Stimulated activated naive CD8-positive, alpha-beta T cell treated with anti-CD3 and anti-CD28 coated beads, Interleukin-15, amount 100 ng/mL, for 72 hours (primary cell): ENCODE measurements around the gene MICAL3.
"Not testable (repeated sequence)": the region's sequence is repeated elsewhere in the genome, so short reads cannot be mapped to it uniquely, and the experiment has no call there.

Source experiments
- ATAC-seq: fragments of 150-1000 bp; cut with Tn5 transposase; 2 replicates; pipeline ENCODE4 v1.10.0; 2021; ENCODE audit warnings: mild to moderate bottlenecking, moderate library complexity
- DNase-seq, 2 donors: peaks; one replicate each; pipeline ENCODE4 v3.0.0; 2021 to 2022
- H3K27ac Mint-ChIP-seq, 2 donors: one replicate each; pipeline ENCODE4 v1.8.0; 2022; ENCODE audit warnings: mild to moderate bottlenecking in 2 of 2, mixed read lengths in 2 of 2, moderate library complexity in 2 of 2
- H3K27me3 Mint-ChIP-seq: one replicate; pipeline ENCODE4 v1.8.0; 2022; ENCODE audit warnings: mixed read lengths
- H3K4me1 Mint-ChIP-seq: one replicate; pipeline ENCODE4 v1.8.0; 2022; ENCODE audit warnings: mild to moderate bottlenecking, mixed read lengths
- H3K4me3 Mint-ChIP-seq, 2 donors: one replicate each; pipeline ENCODE4 v1.8.0; 2022; ENCODE audit warnings: mild to moderate bottlenecking in 2 of 2, mixed read lengths in 2 of 2, moderate library complexity in 1 of 2
- H3K9me3 Mint-ChIP-seq, 2 donors: one replicate each; pipeline ENCODE4 v1.8.0; 2022; ENCODE audit warnings: mixed read lengths in 2 of 2

The MICAL3 gene

DNA sequence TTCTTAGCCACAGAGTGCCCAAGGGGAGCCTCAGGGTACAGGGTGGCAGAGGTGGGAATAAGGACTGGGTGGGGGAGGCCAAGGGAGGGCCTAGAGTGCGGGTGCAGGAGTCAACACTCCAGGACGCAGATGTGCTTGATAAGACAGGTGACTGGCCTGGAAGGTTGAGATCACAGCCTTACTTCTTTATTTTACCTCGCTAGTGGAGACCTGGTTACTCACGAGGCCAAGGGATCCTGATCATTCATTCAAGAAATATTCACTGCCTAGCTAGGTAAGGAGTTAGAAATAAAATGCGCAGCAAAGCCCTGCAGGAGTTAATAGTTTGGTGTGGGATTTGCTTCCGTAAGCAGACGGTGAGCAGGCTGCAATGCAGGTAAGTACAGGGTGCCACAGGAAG lies 40.3 kb upstream of the MICAL3 start:
- ATAC-seq, result no peak
- peaks cover 38% of the 10 kb centered on the region for H3K27me3 Mint-ChIP-seq
- no peak for DNase-seq
- H3K4me1 Mint-ChIP-seq, result no peaks in the 10 kb centered on the region
- no peaks in the 10 kb centered on the region for H3K9me3 Mint-ChIP-seq
- H3K27ac Mint-ChIP-seq, result no peak overlapping the region
- H3K4me3 Mint-ChIP-seq, result no peak overlapping the region

DNA sequence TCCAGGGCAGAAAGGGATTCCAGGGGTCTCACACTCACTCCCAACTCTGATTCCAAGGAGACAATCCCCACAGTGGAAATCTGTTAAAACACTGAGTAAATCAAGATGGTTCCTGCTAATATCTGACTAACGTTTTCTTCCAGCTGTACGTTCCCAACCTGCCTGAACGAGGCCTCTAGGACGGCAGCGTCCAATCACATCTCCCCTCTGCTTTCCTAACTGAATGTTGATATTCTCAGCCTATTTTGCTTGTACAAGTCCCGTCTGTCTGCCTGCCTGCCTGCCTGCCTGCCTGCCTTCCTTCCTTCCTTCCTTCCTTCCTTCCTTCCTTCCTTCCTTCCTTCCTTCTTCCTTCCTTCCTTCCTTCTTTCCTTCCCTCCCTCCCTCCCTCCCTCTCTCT lies 39.4 kb upstream of the MICAL3 start:
- not testable (repeated sequence) for H3K4me1 Mint-ChIP-seq, DNase-seq, ATAC-seq, H3K4me3 Mint-ChIP-seq, H3K9me3 Mint-ChIP-seq, H3K27ac Mint-ChIP-seq
- peaks cover 38% of the 10 kb centered on the region for H3K27me3 Mint-ChIP-seq

DNA sequence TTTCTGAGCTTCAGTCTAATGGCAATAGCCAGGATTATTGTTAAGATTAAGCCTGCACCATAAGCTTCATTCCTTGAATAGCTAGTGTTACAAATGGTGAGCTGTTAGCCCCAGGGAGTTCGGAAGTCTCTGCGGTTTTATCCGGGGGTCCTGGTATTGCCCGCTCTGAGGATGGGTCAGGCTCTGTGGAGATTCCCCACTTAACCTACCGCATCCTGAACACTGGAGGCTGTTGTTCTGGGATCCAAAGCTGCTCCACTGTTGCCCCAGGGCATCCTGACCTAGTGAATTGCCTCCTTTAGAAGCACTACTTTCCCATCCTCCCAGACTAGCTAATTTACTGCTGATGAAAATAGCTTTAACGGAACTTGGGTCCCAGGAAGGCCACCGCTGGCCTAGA lies 38.9 kb upstream of the MICAL3 start:
- H3K4me3 Mint-ChIP-seq, result no peak overlapping the region
- H3K27ac Mint-ChIP-seq, result no peak overlapping the region
- no peak for ATAC-seq
- H3K9me3 Mint-ChIP-seq, result no peaks in the 10 kb centered on the region
- no peak for DNase-seq
- H3K27me3 Mint-ChIP-seq, result peaks cover 38% of the 10 kb centered on the region
- no peaks in the 10 kb centered on the region for H3K4me1 Mint-ChIP-seq

DNA sequence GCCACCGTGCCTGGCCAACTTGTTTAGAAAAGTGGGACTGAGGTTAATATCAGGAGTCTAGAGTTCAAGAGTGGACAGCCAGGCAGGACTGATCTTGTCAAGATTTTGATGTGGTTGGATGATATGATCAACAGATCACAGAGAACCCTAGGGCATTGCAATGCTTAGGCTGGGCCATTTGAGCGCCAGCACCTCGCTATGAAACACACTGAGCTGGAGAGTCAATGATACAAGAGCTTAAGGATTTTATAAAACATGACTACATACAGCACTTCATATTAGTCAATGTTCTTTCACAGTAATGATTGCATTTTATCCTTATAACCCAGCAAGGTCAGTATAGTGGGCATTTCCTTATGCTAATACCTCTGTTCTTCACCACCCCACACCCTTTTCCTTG lies 38.1 kb upstream of the MICAL3 start:
- no peaks in the 10 kb centered on the region for H3K9me3 Mint-ChIP-seq
- no peak for DNase-seq
- no peak overlapping the region for H3K4me3 Mint-ChIP-seq
- H3K4me1 Mint-ChIP-seq, result no peaks in the 10 kb centered on the region
- ATAC-seq, result no peak
- H3K27ac Mint-ChIP-seq, result no peak overlapping the region
- H3K27me3 Mint-ChIP-seq, result peaks cover 30% of the 10 kb centered on the region

DNA sequence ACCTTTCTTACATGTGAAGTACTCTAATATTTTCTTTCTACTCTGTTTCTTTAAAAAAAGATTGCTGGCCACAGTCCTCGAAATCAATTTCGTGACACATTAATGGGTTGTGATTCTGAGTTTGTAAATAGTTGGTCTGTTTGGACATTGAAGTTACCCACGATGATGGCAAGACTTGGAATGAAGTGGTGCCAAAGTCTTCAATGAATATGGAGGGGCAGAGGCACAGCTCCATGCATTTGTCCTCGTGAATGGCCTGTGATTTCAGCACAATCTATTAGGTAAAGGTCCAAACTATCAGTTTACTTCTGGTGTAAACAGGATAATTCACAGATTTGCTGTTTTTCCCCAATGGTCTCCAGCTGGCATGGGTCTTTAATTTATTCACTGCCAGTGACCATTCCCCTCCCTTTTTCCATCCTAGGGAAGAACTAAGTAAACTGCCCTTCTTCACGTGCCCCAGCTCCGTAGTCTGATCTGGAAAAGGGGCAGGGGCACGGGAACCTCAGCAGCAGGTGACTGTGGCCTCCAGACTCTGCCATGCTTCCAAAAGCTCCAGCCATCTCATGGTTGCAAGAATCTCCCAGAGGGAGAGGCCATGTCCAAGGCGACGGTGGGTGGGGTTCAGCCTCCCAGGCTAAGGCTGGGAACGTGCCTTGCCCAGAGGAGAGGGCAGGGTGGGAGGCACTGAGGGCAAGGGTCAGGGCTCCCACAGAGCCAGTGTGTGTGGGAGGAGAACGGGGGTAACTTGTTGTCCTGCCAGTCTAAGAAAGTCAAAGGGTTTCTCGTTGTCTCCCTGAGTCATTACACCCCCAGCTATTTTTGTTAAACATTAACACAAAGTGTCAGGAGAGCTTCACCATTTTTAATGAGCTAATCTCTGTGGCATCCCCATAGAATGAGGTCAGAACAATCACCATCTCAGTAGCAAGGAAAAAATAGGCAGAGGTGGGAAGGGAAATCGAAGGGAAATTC lies 36.6 kb upstream of the MICAL3 start:
- Mint-ChIP-seq H3K27me3 (peaks cover 16% of the 10 kb centered on the region), H3K27ac (no peak overlapping the region), H3K4me3 (no peak overlapping the region), H3K4me1 (no peaks in the 10 kb centered on the region), H3K9me3 (no peaks in the 10 kb centered on the region)
- DNase-seq, result no peak
- no peak for ATAC-seq

DNA sequence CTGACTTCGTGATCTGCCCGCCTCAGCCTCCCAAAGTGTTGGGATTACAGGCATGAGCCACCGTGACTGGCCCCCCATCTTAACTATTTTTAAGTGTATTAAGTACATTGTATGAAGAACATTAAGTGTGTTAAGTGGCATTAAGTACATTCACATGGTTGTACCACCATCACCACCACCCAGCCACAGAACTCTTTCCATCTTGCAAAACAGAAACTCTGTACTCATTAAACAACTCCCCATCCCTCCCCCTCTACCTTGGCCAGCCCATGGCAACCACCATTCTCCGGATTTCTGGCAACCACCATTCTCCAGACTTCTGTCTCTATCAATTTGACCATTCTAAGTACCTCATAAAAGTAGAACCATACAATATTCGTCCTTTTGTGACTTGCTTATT lies 35.6 kb upstream of the MICAL3 start:
- ATAC-seq, result no peak
- Mint-ChIP-seq H3K27ac (no peak overlapping the region), H3K4me3 (no peak overlapping the region), H3K4me1 (no peaks in the 10 kb centered on the region), H3K27me3 (peaks cover 7% of the 10 kb centered on the region), H3K9me3 (no peaks in the 10 kb centered on the region)
- DNase-seq, result no peak

DNA sequence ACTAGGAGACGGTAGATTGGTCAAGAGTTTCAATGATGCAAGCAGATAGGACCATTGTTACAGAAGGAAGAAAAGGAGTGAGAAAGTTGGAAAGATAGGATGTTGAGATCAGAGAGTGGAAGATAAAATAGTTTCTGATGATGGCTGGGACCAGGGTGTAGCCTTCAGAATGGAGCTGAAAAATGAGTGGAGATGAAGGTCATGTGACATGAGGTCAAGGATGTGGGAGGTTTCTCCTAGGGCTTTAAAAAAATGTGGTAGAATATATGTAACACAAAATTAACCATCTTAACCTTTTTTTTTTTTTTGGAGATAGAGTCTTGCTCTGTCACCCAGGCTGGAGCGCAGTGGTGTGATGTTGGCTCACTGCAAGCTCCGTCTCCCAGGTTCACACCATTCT lies 35.1 kb upstream of the MICAL3 start:
- no peaks in the 10 kb centered on the region for H3K4me1 Mint-ChIP-seq
- no peaks in the 10 kb centered on the region for H3K9me3 Mint-ChIP-seq
- peaks cover 2% of the 10 kb centered on the region for H3K27me3 Mint-ChIP-seq
- no peak for ATAC-seq
- no peak overlapping the region for H3K4me3 Mint-ChIP-seq
- no peak overlapping the region for H3K27ac Mint-ChIP-seq
- no peak for DNase-seq

DNA sequence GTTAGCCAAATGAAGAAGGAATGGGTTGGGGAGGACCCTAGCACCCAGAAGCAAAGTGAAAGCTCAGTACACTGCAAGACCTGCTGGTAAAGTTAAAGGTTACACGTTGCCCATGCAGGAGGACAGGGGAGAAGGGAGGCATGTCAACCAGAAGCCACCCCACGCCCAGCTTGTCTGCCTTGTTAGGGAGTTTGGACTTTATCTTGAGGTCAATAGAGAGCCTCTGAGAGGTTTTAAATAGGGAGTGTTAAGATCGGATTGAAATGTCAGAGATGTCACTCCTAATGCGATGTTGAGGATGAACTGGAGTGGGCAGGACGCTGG lies 34.7 kb upstream of the MICAL3 start:
- H3K27me3 Mint-ChIP-seq, result no peaks in the 10 kb centered on the region
- ATAC-seq (no peak), DNase-seq (no peak)
- no peaks in the 10 kb centered on the region for H3K4me1 Mint-ChIP-seq
- no peak overlapping the region for H3K27ac Mint-ChIP-seq
- H3K9me3 Mint-ChIP-seq, result no peaks in the 10 kb centered on the region
- H3K4me3 Mint-ChIP-seq, result no peak overlapping the region

DNA sequence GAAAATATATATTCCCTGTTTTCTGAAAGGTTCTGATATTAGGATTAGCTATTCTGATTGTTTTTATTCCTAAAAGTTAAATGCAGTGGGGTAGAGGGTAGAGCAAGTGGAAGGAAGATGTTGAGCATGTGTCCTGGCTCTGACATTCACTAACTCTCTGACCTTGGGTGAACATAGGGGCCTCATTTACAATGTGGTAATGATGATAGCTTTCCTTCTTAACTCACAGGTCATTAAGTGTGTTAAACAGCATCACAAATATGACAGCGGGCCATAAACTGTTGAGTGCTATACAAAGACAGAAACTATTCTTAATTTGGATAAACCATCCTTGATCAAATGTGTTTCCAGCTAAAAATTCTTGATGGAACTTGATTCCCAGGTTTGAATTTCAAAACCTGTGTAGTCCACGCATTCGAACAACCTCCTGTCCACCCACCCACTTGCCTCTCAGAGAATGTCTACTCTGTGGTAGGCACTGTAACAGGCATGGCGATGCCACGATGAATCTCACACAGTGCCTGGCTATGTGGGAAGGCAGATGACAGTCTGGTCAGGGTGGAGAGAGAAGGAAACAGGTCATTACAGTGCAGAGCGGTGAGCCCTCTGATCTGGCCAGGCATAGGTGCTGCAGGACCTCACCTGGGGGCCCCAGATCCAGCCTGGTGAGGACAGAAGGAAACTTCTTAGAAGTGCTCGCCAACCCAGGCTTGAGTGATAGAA lies 34.2 kb upstream of the MICAL3 start:
- DNase-seq, result no peak
- Mint-ChIP-seq H3K27me3 (no peaks in the 10 kb centered on the region), H3K27ac (peak overlapping the region in 1 of 2 donors; percentile 1), H3K4me3 (no peak overlapping the region), H3K9me3 (no peaks in the 10 kb centered on the region), H3K4me1 (no peaks in the 10 kb centered on the region)
- no peak for ATAC-seq

DNA sequence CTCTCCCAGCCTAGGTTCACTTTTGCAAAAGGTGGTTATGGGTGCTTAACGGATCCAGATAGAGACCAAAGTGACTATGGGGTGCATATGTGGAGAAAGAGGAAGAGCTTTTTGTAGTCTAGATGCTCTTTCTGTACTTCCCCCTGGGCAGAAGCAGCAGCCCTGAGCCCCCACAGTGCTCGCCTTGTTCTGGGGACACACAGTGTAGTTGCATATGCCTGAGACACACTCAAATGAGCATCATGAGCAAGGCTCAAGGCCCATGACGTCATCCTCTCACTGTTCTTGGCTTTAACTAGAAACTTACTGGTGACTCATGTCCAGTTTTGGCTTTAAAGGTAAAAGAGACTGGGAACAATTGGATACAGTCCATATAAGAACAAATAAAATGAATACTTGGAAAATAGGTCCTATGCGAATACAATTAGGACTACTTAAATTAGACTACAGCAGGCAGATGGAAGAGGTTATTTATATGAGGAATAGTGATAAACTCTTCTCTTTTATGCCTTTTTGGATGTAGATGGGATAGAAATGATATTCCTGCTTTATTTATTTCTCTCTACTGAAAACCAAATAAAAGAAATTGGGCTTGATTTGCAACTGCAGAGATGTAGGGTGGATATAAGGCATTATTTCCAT lies 33.3 kb upstream of the MICAL3 start:
- ATAC-seq (no peak), DNase-seq (no peak)
- Mint-ChIP-seq H3K9me3 (no peaks in the 10 kb centered on the region), H3K4me3 (no peak overlapping the region), H3K27ac (no peak overlapping the region), H3K27me3 (no peaks in the 10 kb centered on the region), H3K4me1 (no peaks in the 10 kb centered on the region)

DNA sequence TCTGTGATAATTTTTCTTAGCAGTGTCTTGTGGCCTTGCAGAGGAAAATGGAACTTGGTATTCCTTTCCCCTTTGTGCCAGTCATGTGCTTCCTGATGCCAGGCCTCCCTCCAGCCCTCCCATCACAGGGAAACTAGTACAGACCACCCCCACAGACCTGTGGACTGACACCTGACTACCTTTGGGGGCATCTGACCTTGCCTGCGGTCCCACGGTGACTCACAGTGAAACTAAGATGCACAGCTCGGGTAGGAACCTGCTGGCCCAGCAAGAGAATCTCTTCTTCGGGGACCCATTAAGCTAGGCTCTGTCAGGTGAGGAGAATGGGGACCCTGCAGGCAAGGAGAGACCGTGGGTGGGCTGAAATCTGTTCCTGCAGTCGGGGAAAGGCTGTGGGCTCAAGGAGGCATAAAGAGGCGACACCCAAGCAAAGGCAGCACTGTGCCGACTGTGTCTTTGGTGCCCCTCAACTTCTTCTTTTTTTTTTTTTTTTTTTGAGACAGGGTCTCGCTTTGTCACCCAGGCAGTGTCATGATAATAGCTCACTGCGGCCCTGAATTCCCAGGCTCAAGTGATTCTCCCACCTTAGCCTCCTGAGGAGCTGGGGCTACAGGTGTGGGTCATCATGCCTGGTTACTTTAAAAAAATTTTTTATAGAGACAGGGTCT lies 32.6 kb upstream of the MICAL3 start:
- no peak overlapping the region for H3K27ac Mint-ChIP-seq
- H3K4me3 Mint-ChIP-seq, result no peak overlapping the region
- ATAC-seq, result no peak
- no peaks in the 10 kb centered on the region for H3K27me3 Mint-ChIP-seq
- no peaks in the 10 kb centered on the region for H3K4me1 Mint-ChIP-seq
- H3K9me3 Mint-ChIP-seq, result no peaks in the 10 kb centered on the region
- DNase-seq, result no peak

DNA sequence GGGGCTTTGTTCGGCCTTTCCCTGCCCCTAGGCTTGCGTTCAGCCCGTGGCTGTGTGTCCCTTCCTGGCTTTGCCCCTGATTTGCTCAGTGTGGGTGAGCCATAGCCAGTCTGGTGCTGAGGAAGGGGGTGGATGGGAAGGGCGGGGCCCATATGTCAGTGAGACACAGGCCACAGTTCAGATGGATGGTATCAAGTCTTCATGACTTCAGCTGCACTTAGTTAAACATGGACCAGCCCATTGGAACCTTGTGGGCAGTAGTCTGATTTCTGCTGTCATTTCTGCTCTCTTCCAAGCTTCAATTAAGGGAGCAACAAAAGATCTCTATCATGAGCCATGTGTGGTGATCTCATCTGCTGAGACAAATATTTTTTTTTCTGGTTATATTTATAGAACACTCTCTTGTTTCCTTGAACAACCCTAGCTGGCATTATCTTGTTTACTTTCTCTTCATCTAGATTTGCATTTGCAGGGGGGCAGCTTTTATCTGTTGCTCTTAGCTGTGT lies 31.9 kb upstream of the MICAL3 start:
- Mint-ChIP-seq H3K27me3 (no peaks in the 10 kb centered on the region), H3K4me1 (no peaks in the 10 kb centered on the region), H3K4me3 (no peak overlapping the region), H3K27ac (peak overlapping the region in 1 of 2 donors; percentile 35), H3K9me3 (no peaks in the 10 kb centered on the region)
- ATAC-seq (no peak), DNase-seq (no peak)

DNA sequence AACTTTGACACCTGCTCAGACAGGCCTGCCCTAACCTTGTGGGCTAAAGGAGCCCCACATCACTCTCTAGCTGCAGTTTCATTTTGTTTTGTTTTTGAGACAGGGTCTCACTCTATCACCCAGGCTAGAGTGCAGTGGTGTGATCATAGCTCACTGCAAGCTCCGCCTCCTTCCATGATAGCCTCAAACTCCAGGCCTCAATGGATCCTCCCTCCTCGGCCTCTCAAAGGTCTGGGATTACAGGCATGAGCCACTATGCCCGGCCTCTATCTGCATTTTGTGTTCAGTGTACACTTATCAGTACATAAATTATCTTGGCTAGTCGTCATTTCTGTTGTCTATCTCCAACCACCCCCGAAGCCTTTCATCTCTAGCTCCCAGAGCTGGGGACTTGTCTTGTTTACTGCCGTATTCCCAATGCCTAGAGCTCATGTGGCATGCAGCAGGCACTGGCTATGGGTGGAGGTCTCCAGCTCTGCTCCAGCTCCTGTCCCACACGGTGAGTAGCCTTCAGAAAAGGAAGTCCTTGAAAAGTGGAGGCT lies 31.3 kb upstream of the MICAL3 start:
- no peak overlapping the region for H3K4me3 Mint-ChIP-seq
- DNase-seq (no peak), ATAC-seq (no peak)
- H3K27me3 Mint-ChIP-seq, result no peaks in the 10 kb centered on the region
- peak overlapping the region in 1 of 2 donors; percentile 2 for H3K27ac Mint-ChIP-seq
- H3K9me3 Mint-ChIP-seq, result no peaks in the 10 kb centered on the region
- H3K4me1 Mint-ChIP-seq, result no peaks in the 10 kb centered on the region

DNA sequence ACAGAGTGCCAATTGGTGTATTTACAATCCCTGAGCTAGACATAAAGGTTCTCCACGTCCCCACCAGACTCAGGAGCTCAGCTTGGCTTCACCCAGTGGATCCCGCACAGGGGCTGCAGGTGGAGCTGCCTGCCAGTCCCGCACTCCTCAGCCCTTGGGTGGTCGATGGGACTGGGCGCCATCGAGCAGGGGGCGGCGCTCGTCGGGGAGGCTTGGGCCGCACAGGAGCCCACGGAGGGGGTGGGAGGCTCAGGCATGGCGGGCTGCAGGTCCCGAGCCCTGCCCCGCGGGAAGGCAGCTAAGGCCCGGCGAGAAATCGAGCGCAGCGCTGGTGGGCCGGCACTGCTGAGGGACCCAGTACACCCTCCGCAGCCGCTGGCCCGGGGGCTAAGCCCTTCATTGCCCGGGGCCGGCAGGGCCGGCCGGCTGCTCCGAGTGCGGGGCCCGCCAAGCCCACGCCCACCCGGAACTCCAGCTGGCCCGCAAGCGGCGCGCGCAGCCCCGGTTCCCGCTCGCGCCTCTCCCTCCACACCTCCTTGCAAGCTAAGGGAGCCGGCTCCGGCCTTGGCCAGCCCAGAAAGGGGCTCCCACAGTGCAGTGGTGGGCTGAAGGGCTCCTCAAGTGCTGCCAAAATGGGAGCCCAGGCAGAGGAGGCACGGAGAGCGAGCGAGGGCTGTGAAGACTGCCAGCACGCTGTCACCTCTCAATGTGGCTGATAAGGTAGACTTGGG lies 29.0 kb upstream of the MICAL3 start:
- peaks cover 13% of the 10 kb centered on the region for H3K27me3 Mint-ChIP-seq
- DNase-seq, H3K4me3 Mint-ChIP-seq, H3K27ac Mint-ChIP-seq, ATAC-seq, H3K4me1 Mint-ChIP-seq, H3K9me3 Mint-ChIP-seq: not testable (repeated sequence)

DNA sequence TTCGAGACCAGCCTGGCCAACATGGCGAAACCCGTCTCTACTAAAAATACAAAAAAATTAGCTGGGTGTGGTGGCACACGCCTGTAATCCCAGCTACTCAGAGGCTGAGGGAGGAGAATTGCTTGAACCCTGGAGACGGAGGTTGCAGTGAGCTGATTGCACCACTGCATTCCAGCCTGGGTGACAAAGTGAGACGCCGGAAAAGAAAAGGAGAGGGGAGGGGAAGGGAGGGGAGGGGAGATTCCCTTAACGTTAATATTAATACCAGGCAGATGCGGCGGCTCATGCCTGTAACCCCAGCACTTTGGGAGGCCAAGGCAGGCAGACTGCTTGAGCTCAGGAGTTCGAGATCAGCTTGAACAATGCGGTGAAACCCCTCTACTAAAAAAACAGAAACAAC lies 26.8 kb upstream of the MICAL3 start:
- ATAC-seq, H3K27ac Mint-ChIP-seq, H3K4me3 Mint-ChIP-seq, H3K4me1 Mint-ChIP-seq, H3K9me3 Mint-ChIP-seq, DNase-seq: not testable (repeated sequence)
- peaks cover 15% of the 10 kb centered on the region for H3K27me3 Mint-ChIP-seq
